H9 (cell line): ENCODE data around the gene ANKZF1. TPM values are rescaled to one million over a fixed set of nuclear protein-coding genes. Genes with fewer than 3 reads are reported as not detected.

Experiments used
- DNase-seq: peaks from one replicate; pipeline ENCODE4 v3.0.0-alpha.2; 2017
- H2AFZ ChIP-seq: one replicate; pipeline ENCODE4 v1.6.1; 2013; ENCODE audit warnings: mild to moderate bottlenecking, low read length, control low read depth, moderate library complexity
- H2AK5ac ChIP-seq: 2 replicates; pipeline ENCODE4 v1.6.1; 2013; ENCODE audit warnings: low read length, control low read depth, mixed read lengths; ENCODE audit not compliant: insufficient read length
- H2BK120ac ChIP-seq: one replicate; pipeline ENCODE4 v1.6.1; 2013; ENCODE audit warnings: low read depth, mild to moderate bottlenecking, low read length, control low read depth, inconsistent platforms; ENCODE audit not compliant: poor library complexity, severe bottlenecking
- H2BK12ac ChIP-seq: 2 replicates; pipeline ENCODE4 v1.6.1; 2013; ENCODE audit warnings: low read length, control low read depth, mixed read lengths, low read depth; ENCODE audit not compliant: insufficient read length
- H2BK15ac ChIP-seq: 2 replicates; pipeline ENCODE4 v1.6.1; 2013; ENCODE audit warnings: low read depth, low read length, control low read depth
- H2BK20ac ChIP-seq: one replicate; pipeline ENCODE4 v1.6.1; 2013; ENCODE audit warnings: low read depth, mild to moderate bottlenecking, low read length, control low read depth, inconsistent platforms; ENCODE audit not compliant: poor library complexity, severe bottlenecking
- H2BK5ac ChIP-seq: 2 replicates; pipeline ENCODE4 v1.6.1; 2013; ENCODE audit warnings: low read length, control low read depth, mixed read lengths; ENCODE audit not compliant: insufficient read length
- H3K14ac ChIP-seq: 2 replicates; pipeline ENCODE4 v1.6.1; 2013; ENCODE audit warnings: low read length, control low read depth; ENCODE audit not compliant: insufficient read depth
- H3K18ac ChIP-seq: 2 replicates; pipeline ENCODE4 v1.6.1; 2013; ENCODE audit warnings: low read depth, mild to moderate bottlenecking, mixed read lengths, low read length, control low read depth; ENCODE audit not compliant: insufficient read length
- H3K23ac ChIP-seq: 2 replicates; pipeline ENCODE4 v1.6.1; 2013; ENCODE audit warnings: low read length, control low read depth, mixed read lengths, low read depth; ENCODE audit not compliant: insufficient read length
- H3K23me2 ChIP-seq: 2 replicates; pipeline ENCODE4 v1.6.1; 2013; ENCODE audit warnings: low read depth, mild to moderate bottlenecking, mixed read lengths, low read length, control low read depth; ENCODE audit not compliant: insufficient read length, poor library complexity, severe bottlenecking
- H3K27ac ChIP-seq: 2 replicates; pipeline ENCODE4 v1.5.1; 2013; ENCODE audit warnings: low read length, control low read depth, mixed read lengths, low read depth; ENCODE audit not compliant: insufficient read length
- H3K27me3 ChIP-seq: 2 replicates; pipeline ENCODE4 v1.6.1; 2013; ENCODE audit warnings: low read length, control low read depth, inconsistent platforms; ENCODE audit not compliant: insufficient read depth
- H3K4ac ChIP-seq: 2 replicates; pipeline ENCODE4 v1.6.1; 2013; ENCODE audit warnings: low read depth, mild to moderate bottlenecking, control low read depth, inconsistent platforms, low read length, moderate library complexity
- H3K4me1 ChIP-seq: 2 replicates; pipeline ENCODE4 v1.6.1; 2013; ENCODE audit warnings: low read length, control low read depth, inconsistent platforms; ENCODE audit not compliant: insufficient read depth
- H3K4me2 ChIP-seq: 2 replicates; pipeline ENCODE4 v1.6.1; 2013; ENCODE audit warnings: low read length, control low read depth, mixed read lengths; ENCODE audit not compliant: insufficient read length, insufficient read depth
- H3K56ac ChIP-seq: 2 replicates; pipeline ENCODE4 v1.6.1; 2013; ENCODE audit warnings: low read depth, mild to moderate bottlenecking, mixed read lengths, low read length, control low read depth; ENCODE audit not compliant: insufficient read length
- H3K79me1 ChIP-seq: 2 replicates; pipeline ENCODE4 v1.6.1; 2013; ENCODE audit warnings: low read depth, mild to moderate bottlenecking, moderate library complexity, low read length, control low read depth, inconsistent platforms; ENCODE audit not compliant: insufficient read depth, poor library complexity, severe bottlenecking
- H3K79me2 ChIP-seq: 2 replicates; pipeline ENCODE4 v1.6.1; 2013; ENCODE audit warnings: low read length, control low read depth, inconsistent platforms; ENCODE audit not compliant: insufficient read depth
- H3K9ac ChIP-seq: 2 replicates; pipeline ENCODE4 v1.6.1; 2013; ENCODE audit warnings: low read length, control low read depth, mixed read lengths; ENCODE audit not compliant: insufficient read length; ENCODE audit errors: extremely low read depth
- H3K9me3 ChIP-seq: one replicate; pipeline ENCODE4 v1.6.1; 2013; ENCODE audit warnings: low read depth, low read length, inconsistent platforms; ENCODE audit not compliant: control insufficient read depth
- H3T11ph ChIP-seq: one replicate; pipeline ENCODE4 v1.6.1; 2013; ENCODE audit warnings: mild to moderate bottlenecking, low read length, control low read depth, inconsistent platforms
- H4K20me1 ChIP-seq: one replicate; pipeline ENCODE4 v1.6.1; 2013; ENCODE audit not compliant: control insufficient read depth, insufficient read length, insufficient read depth
- H4K5ac ChIP-seq: 2 replicates; pipeline ENCODE4 v1.6.1; 2013; ENCODE audit warnings: low read depth, mild to moderate bottlenecking, mixed read lengths, low read length, control low read depth; ENCODE audit not compliant: insufficient read length
- H4K8ac ChIP-seq: replicated peaks from 2 replicates; pipeline ENCODE4 v1.6.1; 2013; ENCODE audit warnings: low read length, control low read depth, mixed read lengths, low read depth; ENCODE audit not compliant: insufficient read length
- H4K91ac ChIP-seq: 2 replicates; pipeline ENCODE4 v1.6.1; 2013; ENCODE audit warnings: low read depth, mild to moderate bottlenecking, moderate library complexity, mixed read lengths, low read length, control low read depth; ENCODE audit not compliant: insufficient read length
- H3K27ac Mint-ChIP-seq, 3 experiments: 2 replicates in 2 of 3; 3 replicates in 1 of 3; pipeline ENCODE4 v1.8.0; 2020 to 2021; ENCODE audit warnings: mixed read lengths in 3 of 3, mild to moderate bottlenecking in 1 of 3, moderate library complexity in 1 of 3
- H3K27me3 Mint-ChIP-seq: 2 replicates; pipeline ENCODE4 v1.8.0; 2021; ENCODE audit warnings: low read depth, mild to moderate bottlenecking, moderate library complexity, mixed read lengths
- H3K36me3 Mint-ChIP-seq, 3 experiments: 2 replicates in 2 of 3; 3 replicates in 1 of 3; pipeline ENCODE4 v1.8.0; 2020 to 2021; ENCODE audit warnings: low read depth in 3 of 3, mixed read lengths in 3 of 3; ENCODE audit not compliant: insufficient read depth in 1 of 3
- H3K4me1 Mint-ChIP-seq, 2 experiments: 2 replicates each; pipeline ENCODE4 v1.8.0; 2020; ENCODE audit warnings: mixed read lengths in 2 of 2
- H3K4me3 Mint-ChIP-seq, 2 experiments: 2 replicates in 1 of 2; 3 replicates in 1 of 2; pipeline ENCODE4 v1.8.0; 2020 to 2021; ENCODE audit warnings: mild to moderate bottlenecking in 2 of 2, mixed read lengths in 2 of 2, moderate library complexity in 1 of 2
- H3K9me3 Mint-ChIP-seq, 2 experiments: 2 replicates in 1 of 2; 3 replicates in 1 of 2; pipeline ENCODE4 v1.8.0; 2020; ENCODE audit warnings: mild to moderate bottlenecking in 2 of 2, mixed read lengths in 2 of 2, moderate library complexity in 1 of 2
- CTCF ChIP-seq: fragments of 200-600 bp; sonication (generic); conservative IDR thresholded peaks from 3 replicates; pipeline ENCODE4 v1.8.0; 2021; ENCODE audit warnings: antibody characterized with exemption, mild to moderate bottlenecking
- WGBS: extraction: QIAGEN DNeasy Blood & Tissue Kit; methylation state at CpG from one replicate; pipeline ENCODE4 v1.1.7; 2013; ENCODE audit warnings: missing lambda C conversion rate, low lambda C conversion rate, mixed read lengths; ENCODE audit not compliant: insufficient read length; ENCODE audit errors: extremely low coverage; 5-methylcytosine and 5-hydroxymethylcytosine counted together
- total RNA-seq: library from RNA; stranded (reverse); gene quantifications from 2 replicates; pipeline ENCODE4 v1.2.1, GENCODE V29; 2021

Gene ANKZF1
- total RNA-seq, 1 experiment from 2014 or later = 55.4 TPM

- H3K18ac ChIP-seq = no peak overlapping the region
- no peak overlapping the region for H2BK12ac ChIP-seq
- no peak overlapping the region for H3K4me2 ChIP-seq
- H2AFZ ChIP-seq = no peak overlapping the region
- no peak overlapping the region for H2BK15ac ChIP-seq
- H2BK120ac ChIP-seq = no peak overlapping the region
- no peaks in the 10 kb centered on the region for H3K9me3 ChIP-seq
- no peak overlapping the region for H3K4ac ChIP-seq
- peaks cover 29 to 37% of the 10 kb centered on the region in 2 experiments for H3K4me1 Mint-ChIP-seq
- H3T11ph ChIP-seq = no peak overlapping the region
- no peaks in the 10 kb centered on the region for H4K20me1 ChIP-seq
- no peak overlapping the region for H4K8ac ChIP-seq
- no peak for DNase-seq
- H3K56ac ChIP-seq = no peak overlapping the region
- H3K27ac Mint-ChIP-seq = no peak overlapping the region
- no peak overlapping the region for H3K23ac ChIP-seq
- peaks cover 4 to 34% (median 17%) of the 10 kb centered on the region in 3 experiments; a peak in 6 of 7 replicates for H3K36me3 Mint-ChIP-seq
- H4K91ac ChIP-seq = no peak overlapping the region
- H3K27me3 ChIP-seq = no peaks in the 10 kb centered on the region
- H3K27ac ChIP-seq = no peak overlapping the region
- H3K27me3 Mint-ChIP-seq = peaks cover 2% of the 10 kb centered on the region; the same call in 1 of the 2 replicates
- H3K9me3 Mint-ChIP-seq = no peaks in the 10 kb centered on the region
- no peak overlapping the region for H3K9ac ChIP-seq
- H3K4me3 Mint-ChIP-seq = no peak overlapping the region
- WGBS = no CpG with 5 or more reads among the region's 5 CpGs
- no peak overlapping the region for H2AK5ac ChIP-seq
- H4K5ac ChIP-seq = no peak overlapping the region
- TF ChIP-seq CTCF = no peak
- H2BK5ac ChIP-seq = no peak overlapping the region
- H3K14ac ChIP-seq = no peak overlapping the region
- no peaks in the 10 kb centered on the region for H3K79me1 ChIP-seq
- no peaks in the 10 kb centered on the region for H3K79me2 ChIP-seq
- H2BK20ac ChIP-seq = no peak overlapping the region
- H3K23me2 ChIP-seq = peaks cover 12% of the 10 kb centered on the region
- H3K4me1 ChIP-seq = no peaks in the 10 kb centered on the region; the same call in 1 of the 2 replicates
Observed at GRCh38 chr2:219282375-219282774, 52.8 kb downstream of the ANKZF1 start.
